Hematopoietic multipotent progenitor cell treated with erythropoietin and hydrocortisone succinate and interleukin-3 and kit ligand, for 6 days (in vitro differentiated cells): ENCODE results near the gene NDUFV3.
"Not testable (repeated sequence)": the region's sequence is repeated elsewhere in the genome, so short reads cannot be mapped to it uniquely, and the experiment has no call there.

Source experiments
- DNase-seq: peaks from one replicate; pipeline ENCODE4 v3.0.0-alpha.2; 2015

NDUFV3 gene

DNA sequence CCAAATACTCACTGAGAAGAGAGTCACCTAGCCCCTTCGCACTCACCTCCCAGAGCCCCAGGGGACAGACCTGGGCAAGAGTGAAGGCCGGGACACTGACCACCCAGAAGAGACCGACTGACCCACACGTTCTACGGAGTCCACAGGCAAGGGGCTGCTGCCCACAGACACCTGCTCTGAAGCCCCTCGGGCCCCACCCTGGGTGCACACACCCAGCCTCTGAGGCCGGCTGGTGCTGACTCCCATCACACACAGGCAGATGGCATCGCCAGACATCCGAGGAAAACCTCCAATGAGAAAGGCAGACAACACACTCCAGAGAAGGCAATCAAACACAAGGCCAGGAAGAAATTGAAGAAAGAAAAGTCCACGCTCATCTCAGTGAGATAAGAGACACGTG is 35.9 kb upstream of the NDUFV3 start:
- no peak for DNase-seq

DNA sequence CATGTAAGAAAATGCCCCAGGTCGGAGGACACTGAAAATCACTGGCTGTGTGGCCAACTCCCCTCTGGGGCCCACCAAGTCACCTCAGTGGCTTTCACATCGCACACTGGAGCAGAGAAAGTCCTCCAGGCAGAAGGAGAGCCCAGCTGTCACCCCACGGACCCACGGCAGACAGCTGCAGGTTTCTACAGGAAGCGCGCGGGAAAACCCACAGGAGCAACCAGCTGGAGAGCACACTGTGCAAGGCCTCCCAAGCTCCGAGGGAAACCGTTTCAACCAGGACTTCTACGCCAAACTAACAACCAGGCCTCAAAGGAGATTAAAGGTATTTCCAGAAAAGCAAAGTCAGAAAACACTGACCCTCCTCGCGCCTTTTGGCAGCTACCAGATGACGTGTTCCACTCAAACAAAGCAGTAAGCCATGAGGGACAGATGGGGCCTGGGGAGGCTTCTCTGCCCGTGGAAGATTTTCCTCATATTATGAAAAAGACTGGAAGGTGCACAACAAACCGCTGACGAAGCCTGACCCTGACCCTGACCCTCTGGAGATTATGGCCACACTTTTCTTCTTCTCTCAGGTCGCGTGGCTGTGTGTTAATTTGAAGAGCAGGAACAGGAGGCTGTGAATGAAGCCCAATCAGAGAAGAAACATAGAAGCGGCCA is 34.8 kb upstream of the NDUFV3 start:
- DNase-seq: no peak

DNA sequence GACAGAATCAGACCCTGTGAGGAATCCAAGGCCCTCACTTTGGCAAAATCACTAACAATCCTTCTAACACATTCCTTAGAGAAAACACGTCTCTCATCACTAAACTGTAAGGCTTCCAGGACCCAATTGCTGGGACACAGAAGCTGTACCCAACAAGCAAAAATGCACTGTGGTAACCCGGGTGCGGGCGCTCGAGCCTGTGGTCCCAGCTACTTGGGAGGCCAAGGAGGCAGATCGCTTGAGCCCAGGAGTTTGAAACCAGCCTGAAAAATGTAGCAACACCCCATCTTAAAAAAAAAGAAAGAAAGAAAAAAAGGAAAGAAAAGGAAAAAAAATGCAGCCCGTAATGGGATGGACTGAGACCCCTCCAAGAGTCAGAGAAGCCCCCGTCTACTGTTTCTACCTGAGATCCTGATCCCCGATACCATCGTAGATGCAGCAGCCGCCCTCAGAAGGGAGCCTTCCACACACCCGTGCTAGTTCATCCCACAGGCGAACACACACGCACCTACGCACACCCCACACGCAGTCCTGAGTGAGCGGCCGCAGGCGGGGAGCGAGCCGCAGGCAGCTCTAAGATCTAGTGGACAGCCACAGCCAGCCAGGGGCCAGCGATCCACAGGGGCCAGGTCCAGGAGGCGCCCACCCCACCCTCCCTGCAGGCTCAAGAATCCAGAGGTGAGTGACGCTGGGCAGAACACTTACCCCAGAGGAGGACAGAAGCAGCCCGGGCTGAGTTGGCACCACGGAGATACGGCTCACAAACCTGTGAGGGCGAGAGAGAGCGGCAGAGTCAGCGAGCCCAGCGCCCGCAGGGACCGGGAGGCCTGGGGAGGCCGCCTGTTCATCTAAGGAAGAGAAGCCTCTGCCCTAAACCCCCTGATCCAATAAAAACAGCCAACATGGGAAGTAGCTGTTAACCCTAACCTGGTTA is 33.9 kb upstream of the NDUFV3 start:
- DNase-seq: no peak

DNA sequence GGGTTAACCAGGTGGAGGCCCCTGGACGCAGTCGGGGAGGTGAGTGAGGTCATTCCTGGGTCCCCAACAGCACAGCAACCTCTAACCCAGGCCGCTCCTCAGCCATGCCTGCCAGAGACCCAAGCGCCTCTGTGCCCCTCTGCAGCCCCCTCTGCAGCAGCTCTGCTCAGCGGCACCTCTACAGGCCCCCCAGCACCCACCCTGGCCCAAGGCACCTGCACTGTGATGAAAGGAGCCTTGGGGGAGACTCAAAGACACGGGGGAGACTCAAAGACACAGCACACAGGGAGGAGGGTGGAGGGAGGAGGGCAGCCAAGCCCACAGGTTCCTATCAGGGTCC is 33.2 kb upstream of the NDUFV3 start:
- DNase-seq: no peak

DNA sequence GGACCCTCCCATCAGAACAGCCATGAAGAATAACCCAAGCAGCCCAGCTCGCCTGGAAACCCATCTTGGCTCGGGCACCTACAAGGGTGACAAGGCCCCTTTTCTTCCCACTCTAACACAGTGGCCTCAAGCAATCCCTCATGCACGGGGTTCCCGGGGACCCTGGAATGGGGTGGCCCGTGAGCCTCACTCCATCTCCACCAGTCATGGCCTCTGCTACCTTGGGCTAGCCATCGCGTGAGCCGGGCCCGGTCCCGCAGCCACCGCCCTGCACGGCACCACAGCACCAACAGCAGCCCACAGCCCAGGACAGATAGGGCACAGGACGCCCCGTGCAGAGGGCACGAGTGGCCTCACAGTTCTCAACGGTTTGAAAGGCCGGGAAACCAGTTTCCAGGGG is 32.8 kb upstream of the NDUFV3 start:
- no peak for DNase-seq

DNA sequence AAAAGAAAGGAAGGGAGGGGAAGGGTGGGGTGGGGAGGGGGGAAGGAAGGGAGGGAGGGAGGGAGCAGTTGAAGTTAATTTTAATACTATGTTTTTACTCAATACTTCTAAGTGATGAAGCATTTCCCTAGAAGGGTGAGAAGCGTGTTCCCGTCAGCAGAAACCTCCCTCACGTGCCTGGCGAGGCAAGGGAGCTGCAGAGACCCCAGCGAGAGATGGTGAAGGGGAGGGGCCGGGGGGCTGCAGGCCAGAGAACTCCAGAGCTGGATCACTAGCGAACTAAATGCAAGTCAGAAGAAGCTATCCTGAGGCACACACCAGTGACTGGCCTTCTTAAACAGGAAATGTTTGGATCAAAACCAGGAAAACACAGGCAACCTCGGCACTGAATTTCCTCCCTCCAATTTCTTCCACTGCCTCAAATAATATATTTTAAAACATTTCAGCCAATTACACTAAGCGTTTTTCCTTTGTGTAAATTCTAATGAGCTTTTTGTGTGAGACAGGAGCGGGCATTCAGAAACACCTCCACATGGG is 31.7 kb upstream of the NDUFV3 start:
- DNase-seq: no peak

DNA sequence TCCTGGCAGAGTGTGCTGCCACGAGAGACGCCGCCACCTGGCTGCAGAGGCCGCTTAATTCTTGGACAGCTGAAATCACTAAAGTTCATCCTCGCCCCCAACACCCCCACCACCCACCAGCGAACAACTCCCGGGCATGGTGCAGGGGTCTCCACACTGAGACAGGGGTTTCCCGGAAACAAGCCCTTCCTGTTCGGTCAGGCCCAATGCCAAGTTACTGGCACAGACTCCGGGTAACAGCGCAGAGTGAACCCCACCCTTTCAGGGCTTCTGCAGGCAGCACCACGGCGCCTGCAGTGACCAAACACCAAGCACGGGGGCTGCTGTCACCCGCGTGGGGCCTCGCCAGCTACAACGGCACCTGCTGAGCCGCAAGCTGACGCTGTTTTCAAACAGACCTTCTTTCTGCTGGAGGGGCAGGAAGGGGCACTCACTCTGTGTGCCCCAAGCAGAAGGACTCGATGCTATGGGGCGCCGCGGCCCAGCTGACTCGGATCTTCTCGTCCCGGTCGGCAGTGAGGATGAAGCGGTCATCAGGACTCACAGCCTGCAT is 31.2 kb upstream of the NDUFV3 start:
- no peak for DNase-seq

DNA sequence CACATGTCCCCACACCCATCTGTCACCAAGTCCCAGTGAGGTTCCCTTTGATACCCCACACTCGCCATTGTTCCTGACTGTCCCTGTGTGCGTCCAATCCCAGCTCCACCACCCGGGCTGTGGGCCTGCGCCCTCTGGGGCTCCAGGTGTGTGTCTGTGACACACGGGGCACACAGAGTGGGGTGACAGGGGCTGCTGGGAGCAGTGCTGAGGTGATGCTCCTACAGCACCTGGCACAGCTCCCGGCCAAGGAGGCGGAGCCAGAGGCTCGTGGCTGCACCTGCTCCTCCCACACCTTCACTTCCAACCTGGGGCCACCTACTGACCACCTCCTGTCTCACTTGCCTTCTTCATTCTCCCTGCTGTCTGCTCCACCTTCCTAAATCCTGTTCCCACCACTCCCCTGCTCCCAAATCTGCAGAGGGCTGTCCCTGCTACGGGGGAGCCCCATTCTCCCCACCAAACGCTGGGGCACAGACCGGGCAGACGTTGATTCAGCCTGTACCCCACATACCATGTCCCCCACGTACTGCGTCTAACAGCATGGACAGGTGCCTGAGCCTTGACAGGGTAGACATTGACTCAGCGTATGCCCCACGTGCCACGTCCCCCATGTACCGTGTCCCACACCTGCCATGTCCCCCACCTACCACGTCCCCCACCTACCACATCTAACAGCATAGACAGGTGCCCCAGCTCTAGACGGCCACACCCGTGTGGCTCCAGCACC is 30.2 kb upstream of the NDUFV3 start:
- no peak for DNase-seq

DNA sequence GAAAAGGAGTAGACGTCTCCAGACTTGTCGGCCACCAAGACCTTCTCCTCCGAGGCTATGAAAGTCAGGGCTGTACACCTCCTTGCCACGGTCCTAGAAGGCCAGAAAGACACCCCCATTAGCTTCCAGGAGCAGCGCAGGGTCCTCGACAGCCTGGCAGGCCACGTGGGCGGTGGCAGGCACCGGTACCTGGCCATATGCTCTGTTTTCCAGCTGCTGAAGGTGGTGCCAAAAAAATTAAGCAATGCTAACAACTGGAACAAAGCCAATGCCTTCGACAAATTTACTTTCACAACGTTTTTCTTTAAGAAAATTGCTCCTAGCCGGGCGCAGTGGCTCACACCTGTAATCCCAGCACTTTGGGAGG is 29.6 kb upstream of the NDUFV3 start:
- no peak for DNase-seq

DNA sequence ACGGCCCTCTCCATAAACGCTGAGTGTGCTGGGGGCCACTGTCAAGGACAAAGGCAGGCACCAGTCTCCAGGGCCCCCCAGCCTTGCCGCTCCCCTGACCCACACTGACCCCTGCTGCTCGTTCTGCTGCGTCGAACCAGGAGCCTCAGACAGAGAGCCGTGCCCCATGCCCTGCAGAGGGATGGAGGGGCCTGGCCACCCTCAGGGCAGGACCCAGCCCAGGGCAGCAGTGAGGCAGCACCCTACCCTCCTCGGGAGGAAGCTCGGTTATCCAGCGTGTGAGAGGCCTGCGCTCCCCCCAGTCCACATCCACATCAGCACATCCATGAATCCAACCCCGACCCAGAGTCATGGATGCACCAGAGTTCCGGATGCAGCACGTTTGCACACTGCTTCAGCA is 28.8 kb upstream of the NDUFV3 start:
- DNase-seq: no peak

DNA sequence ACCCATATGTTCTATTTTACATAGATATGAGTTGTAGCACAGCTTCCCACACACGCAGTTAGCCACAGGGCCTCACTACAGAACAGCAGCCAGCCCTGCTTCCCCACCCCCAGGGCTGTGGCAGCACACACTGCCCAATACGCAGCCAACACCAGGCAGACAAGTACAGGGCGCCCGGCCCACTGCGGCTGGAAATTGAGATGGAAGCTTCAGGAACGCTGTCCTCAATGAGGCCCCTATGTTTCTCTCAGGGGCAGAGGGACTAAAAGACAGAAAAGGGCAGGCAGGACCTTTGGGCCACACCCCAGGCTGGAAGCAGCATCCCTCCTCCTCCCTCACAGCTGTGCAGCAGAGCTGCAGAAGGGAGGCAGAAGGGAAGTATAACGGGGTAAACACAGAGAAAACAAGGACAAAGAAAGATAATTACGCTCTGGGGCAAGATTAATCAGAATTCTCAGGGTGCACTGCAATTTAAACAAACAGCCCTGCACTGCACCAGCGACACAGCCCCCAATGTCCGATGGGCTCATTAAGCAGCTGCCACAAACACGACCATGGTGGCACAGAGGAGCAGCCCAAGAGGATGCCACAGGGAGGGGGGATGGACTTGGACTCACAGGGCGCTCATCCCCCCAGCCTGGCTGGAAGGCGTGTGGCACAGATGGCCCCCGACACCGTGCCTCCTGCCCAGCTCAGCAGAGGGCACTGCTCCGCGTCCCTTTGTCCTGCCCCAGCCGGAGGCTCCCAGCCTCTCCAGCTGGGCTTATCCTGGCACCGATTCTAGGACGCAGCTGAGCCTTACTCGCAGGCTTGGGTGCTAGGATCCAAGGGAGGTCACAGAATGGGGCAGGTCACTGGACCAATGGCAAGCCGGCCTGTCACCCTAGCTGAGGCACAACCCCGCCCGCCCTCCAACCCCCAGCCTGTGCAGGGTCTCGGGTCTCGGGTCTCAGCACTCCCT is 28.0 kb upstream of the NDUFV3 start:
- no peak for DNase-seq

DNA sequence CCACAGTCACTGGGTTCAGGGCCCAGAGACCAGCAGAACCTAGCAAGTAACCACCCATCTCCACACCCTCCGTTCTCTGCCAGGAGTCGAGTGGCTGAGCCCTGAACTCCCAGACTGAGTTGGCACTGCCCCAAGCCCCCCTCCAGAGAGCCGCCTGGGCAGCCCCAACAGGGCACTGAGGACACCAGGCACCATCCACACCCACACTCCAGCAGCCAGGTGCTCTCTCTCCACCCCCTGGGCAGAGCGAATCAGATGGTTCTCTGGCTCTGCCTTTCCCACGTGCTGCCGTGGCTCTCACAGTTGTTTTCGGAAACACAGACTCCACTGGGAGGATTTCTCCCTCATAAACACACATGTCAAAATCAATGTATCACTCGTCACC is 27.3 kb upstream of the NDUFV3 start:
- peak; percentile 32 for DNase-seq

DNA sequence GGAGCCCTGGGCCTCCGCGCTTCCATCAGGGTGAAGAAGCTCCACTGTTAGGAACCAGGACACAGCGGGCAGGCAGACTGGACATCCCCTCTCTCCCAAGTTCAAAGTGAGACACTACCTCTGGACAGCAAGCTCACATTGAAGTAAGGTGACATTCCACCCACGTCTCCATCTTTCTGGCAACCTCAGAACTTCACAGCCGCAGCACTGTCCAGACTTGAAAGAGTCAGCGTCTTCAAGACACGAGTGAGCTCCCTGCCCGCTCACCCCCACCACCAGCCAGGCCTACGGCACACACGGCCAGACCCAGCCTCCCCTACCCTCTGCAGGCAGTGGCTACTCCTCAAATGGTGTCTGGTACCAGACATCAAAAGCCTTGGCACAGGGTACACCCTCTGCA is 24.9 kb upstream of the NDUFV3 start:
- DNase-seq: no peak

DNA sequence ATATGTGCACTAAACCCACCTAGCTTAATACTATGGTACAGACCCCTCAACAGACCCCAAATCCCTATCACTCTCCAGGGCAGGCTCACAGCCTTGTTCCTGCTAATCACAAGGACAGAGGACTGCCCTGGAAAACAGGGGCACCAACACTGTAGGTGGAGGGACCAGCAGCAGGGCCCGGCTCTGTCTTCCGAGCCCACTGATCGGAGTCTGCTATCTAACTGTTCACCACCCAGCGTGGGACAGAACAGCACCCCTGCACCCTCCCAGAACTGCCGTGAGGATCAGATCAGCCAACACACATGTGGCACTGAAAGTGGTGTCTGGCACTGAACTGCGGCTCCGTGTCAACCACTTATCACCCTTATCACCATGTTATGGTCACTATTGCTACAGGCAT is 20.0 kb upstream of the NDUFV3 start:
- DNase-seq: no peak

DNA sequence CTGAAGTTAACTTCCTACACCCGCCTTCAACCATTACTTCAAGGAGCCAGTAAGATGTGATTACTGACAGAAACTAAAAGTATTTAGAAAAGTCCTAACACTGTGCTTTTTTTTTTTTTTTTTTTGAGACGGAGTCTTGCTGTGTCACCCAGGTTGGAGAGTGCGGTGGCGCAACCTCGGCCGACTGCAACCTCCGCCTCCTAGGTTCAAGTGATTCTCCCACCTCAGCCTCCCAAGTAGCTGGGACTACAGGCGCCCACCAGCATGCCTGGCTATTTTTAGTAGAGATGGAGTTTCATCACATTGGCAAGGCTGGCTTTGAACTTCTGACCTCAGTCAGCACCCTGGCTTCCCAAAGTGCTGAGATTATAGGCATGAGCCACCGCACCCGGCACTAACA is 17.3 kb upstream of the NDUFV3 start:
- not testable (repeated sequence) for DNase-seq

DNA sequence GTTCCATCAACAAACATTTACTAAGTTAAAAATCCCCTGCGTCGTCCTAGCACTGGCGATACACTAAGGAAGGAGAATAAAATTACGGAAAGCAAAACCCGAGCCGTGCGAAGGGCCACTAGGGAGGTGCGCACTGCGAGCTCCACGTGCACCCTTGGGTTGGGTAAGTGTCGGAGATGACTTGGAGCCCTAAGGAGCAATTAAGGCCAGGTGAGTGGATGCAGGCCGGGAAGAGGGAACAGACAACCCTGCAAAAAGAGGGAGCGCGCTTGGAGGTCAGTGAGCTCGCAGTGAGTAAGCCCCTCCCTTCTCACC is 14.5 kb upstream of the NDUFV3 start:
- DNase-seq: no peak

DNA sequence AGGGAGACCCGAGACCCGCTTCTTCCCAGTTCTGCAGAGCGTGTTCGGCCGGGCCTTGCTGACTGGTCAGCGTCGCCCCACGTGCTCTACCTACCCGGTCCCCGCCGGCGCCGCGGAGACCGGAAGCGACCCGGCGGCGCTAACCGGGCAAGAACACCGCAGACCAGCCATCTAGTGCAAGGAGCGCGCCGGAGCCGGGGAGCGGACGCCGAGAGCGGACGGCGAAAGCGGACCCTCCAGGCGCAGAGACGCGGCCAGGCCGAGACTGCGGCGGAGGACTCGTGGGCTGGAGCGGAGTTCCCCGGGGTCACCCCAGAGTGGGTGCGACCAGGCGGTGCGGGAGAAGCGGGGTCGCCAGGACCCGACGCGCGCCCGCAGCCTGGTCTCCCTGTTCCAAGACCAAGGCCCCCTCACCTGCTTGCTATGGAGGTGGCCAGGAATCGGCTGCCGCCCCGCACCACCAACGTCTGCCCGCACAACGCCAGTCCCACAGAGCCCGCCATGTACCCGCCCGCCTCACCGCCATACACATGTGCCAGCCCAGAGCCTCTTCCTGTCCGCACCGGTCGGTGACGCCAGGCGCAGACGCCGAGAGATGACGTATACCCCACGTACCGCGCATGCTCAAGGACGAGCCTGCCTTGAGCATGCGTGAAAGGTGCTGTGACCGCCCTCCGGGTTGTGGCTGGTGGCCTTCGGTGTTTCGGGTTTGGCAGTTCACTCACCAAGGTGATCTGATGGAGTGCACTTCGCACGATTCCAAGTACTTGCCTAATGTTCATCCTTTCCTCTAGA is 13.9 kb upstream of the NDUFV3 start, which contains the start of gene WDR4:
TSS of gene WDR4 (minus strand) at position 547 of the 795 bp plus-strand sequence. CDS start at position 503, 44 bp downstream.
- peak; percentile 97 for DNase-seq

DNA sequence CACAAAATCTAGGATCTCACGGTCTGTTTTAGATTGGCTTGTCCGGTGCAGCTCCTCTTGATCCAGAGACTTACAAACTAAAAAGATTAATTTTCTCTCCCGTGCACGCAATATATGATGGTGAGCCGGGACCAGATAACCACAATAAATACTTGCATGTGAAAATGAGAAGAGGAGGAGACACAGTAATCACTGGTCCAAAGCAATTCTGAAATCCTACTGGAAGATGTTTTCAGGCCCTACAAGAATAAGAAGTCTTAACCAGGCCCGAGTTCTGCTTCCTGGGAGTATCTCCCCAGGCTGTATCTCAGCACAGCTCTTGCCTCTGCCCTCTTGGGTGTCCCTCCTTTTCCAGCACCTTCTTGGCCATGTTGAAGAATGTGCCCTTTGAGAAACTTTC is 12.8 kb upstream of the NDUFV3 start:
- DNase-seq: no peak

DNA sequence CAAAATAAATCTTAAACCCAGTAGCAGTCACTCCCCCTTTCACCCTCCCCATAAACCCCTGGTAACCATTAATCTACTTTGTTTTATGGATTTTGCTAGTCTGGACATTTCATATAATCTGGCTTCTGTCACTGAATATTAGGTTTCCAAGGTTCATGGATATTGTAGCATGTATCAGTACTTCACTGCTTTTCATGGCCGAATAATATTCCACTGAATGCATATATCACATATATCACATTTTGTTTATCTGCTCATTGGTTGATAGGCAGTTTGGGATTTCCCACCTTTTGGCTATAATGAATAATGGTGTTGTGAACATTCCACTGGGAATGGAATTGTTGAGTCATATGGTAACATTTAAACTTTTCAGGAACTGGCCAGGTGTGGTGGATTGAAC is 9.2 kb upstream of the NDUFV3 start:
- no peak for DNase-seq

DNA sequence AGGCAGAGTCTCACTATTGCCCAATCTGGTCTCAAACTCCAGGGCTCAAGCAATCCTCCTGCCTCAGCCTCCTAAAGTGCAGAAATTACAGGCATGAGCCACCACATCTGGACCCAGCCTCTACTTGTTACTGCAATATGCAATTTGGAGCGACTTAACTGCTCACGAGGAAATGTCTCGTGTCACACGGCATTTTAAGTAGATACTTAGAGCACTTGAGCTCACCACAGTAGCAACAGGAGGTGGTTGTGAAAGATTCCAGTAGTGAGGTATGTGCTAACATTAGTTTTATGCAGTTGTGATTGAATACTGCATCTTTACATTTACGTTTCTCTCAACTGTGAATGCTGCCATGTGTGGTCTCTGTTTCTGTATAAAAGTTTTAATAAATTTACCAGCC is 5.8 kb upstream of the NDUFV3 start:
- no peak for DNase-seq

DNA sequence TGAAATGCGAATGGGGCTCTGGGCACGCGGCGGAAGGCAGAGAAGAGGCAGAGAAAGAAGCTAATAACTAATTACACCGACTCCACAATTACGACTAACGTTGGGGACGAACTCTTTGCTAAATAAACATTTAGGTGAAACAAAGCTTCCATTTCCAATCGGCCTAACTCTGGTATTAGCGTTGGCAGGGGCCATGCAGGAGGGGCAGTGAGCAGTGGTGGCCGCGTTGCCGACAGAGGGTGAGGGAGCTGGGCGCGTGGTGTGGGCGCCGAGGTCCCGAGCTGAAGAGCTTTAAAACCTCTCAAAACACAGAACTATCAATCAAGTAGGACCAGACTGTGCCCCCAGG is 553 bp upstream of the NDUFV3 start:
- DNase-seq: no peak

DNA sequence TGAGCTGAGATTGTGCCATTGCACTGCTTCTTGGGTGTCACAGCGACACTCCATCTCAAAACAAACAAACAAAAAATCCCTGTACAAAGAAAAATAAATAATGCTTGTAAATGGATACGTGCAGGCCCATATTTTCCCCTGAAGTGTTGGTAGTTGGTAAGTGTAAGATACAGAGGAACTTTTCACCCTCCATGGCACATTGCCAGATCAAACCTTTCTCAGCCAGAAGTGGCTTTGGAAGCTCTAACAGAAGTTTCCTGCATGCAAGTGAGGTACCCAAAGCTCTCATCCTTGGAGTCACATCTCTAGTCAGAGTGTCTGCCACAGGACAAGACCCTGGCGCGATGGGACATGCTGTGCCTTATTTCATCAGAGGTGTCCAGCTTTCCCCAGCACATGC is 7.3 kb downstream of the NDUFV3 start:
- DNase-seq: peak; percentile 47
